RCC 7860 (cell line): ENCODE data around the gene KIF27.
"Not testable (repeated sequence)": the region's sequence is repeated elsewhere in the genome, so short reads cannot be mapped to it uniquely, and the experiment has no call there.

ENCODE experiments used
- DNase-seq: peaks from one replicate; pipeline ENCODE4 v3.0.0-alpha.2; 2015; ENCODE audit warnings: low spot score
- FAIRE-seq: peaks from 2 replicates; lab custom pipeline; 2012; peaks lifted over from hg19 to GRCh38; lab: Jason Lieb, UNC

KIF27 gene

GRCh38 chr9:83817011-83817355 lies 104.2 kb downstream of the KIF27 start:
- not testable (repeated sequence) for DNase-seq, FAIRE-seq

DNA sequence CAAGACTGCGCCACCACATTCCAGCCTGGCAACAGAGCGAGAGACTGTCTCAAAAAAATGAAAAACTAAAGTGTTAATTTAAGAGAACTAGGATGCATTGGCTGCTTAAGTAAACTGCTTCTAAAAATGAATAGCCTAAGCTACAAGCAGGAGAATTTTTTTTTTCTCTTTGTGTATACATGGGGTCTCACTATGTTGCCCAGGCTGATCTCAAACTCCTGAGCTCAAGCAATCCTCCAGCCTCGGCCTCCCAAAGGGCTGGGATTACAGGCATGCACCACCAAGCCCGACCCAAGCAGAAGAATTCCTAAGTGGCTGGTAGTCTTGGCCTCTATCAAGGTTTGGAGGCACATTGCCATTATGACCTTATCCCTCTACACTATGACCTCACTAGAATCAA lies 106.1 kb downstream of the KIF27 start:
- not testable (repeated sequence) for DNase-seq, FAIRE-seq

GRCh38 chr9:83809213-83809612 lies 112.0 kb downstream of the KIF27 start:
- not testable (repeated sequence) for FAIRE-seq, DNase-seq

DNA sequence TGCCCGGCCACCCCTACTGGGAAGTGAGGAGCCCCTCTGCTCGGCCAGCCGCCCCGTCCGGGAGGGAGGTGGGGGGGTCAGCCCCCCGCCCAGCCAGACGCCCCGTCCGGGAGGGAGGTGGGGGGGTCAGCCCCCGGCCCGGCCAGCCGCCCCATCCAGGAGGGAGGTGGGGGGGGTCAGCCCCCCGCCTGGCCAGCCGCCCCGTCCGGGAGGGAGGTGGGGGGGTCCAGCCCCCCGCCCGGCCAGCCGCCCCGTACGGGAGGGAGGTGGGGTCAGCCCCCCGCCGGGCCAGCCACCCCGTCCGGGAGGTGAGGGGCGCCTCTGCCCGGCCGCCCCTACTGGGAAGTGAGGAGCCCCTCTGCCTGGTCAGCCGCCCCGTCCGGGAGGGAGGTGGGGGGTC lies 116.8 kb downstream of the KIF27 start:
- FAIRE-seq, DNase-seq: not testable (repeated sequence)

GRCh38 chr9:83803941-83804340 lies 117.3 kb downstream of the KIF27 start:
- not testable (repeated sequence) for FAIRE-seq, DNase-seq

GRCh38 chr9:83800236-83801033 lies 120.8 kb downstream of the KIF27 start:
- FAIRE-seq (no peak), DNase-seq (no peak)

DNA sequence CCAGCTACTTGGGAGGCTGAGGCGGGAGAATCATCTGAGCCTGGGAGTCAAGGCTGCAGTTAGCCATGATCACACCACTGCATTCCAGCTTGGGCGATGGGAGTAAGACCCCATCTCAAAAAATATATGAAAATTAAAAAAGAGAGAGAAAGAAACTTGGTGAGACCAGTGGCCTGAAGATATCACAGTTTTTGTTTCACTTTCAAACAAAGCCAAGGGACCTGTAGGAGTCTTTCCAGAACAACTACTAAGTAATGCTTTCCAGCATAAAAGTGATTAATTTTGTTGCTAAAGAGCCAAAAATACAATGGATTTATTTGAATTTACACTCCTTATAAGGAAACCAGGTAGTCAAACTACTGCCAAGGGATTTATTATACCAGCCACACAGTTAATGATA lies 127.2 kb downstream of the KIF27 start:
- no peak for FAIRE-seq

DNA sequence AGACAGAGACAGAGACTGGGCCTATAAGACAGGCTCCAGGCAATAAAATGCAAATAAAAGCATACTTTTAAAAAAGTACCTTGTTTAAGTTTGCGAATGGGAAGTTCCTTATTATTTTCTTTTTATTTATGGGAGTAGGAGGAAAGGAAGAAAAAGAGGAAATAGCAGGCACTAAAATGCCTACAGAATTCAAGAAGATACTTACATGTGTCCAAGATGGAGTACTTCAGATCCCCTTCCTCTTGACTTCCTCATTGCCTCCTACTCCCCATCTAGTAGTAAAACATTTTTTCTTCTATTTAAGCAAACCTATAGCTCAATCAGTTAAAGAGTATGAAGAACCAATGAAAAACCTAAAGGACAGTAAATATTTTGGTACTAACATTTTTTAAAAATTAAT lies 128.5 kb downstream of the KIF27 start:
- DNase-seq: no peak
- no peak for FAIRE-seq

More for the DNA sequence above, 127.2 kb downstream of the KIF27 start:
- DNase-seq: no peak
